HG02840 (cell line): Measurements from ENCODE around the gene CCDC51.

ENCODE experiments used
- ATAC-seq: cut with Tn5 transposase; IDR thresholded peaks from one replicate; pipeline ENCODE4 v1.9.1; 2021; ENCODE audit warnings: mild to moderate bottlenecking, moderate library complexity, moderate number of reproducible peaks; ENCODE audit not compliant: unreplicated experiment, low FRiP score

The CCDC51 gene

GRCh38 chr3:48395714-48396113 is 44.2 kb downstream of the CCDC51 start:
- ATAC-seq = no peak

GRCh38 chr3:48394391-48394790 is 45.5 kb downstream of the CCDC51 start:
- ATAC-seq = no peak

GRCh38 chr3:48388966-48389365 is 51.0 kb downstream of the CCDC51 start:
- no peak for ATAC-seq

GRCh38 chr3:48387634-48388033 is 52.3 kb downstream of the CCDC51 start:
- no peak for ATAC-seq
